SU-DHL-6 (cell line): ENCODE data around the gene KCTD10.

Source experiments
- H2AFZ ChIP-seq: fragments of 200-600 bp; sonication (generic); 2 replicates; pipeline ENCODE4 v1.6.1; 2014; ENCODE audit warnings: low read depth, mild to moderate bottlenecking, moderate library complexity, mixed read lengths, antibody characterized with exemption, low read length; ENCODE audit not compliant: severe bottlenecking
- H3F3A ChIP-seq: fragments of 200-600 bp; shearing (Covaris generic); 2 replicates; pipeline ENCODE4 v1.6.0; 2016; ENCODE audit warnings: antibody characterized with exemption, mild to moderate bottlenecking; ENCODE audit not compliant: insufficient read depth
- H3K27ac ChIP-seq: fragments of 200-600 bp; sonication (generic); 2 replicates; pipeline ENCODE4 v1.5.1; 2016; ENCODE audit warnings: low read depth, mild to moderate bottlenecking, low read length, moderate library complexity, mixed read lengths
- H3K27me3 ChIP-seq: fragments of 200-600 bp; sonication (generic), shearing (Covaris generic); 2 replicates; pipeline ENCODE4 v1.6.0; 2014; ENCODE audit warnings: mild to moderate bottlenecking, low read length
- H3K36me3 ChIP-seq: fragments of 200-600 bp; sonication (generic); 2 replicates; pipeline ENCODE4 v1.6.1; 2014; ENCODE audit warnings: mild to moderate bottlenecking, low read length, mixed read lengths
- H3K4me2 ChIP-seq: fragments of 300-600, 200-600 bp; shearing (Covaris generic), sonication (generic); 2 replicates; pipeline ENCODE4 v1.6.0; 2014; ENCODE audit warnings: low read length, low read depth, mild to moderate bottlenecking; ENCODE audit not compliant: poor library complexity, severe bottlenecking
- H3K4me3 ChIP-seq: fragments of 200-600 bp; sonication (generic); 2 replicates; pipeline ENCODE4 v1.5.1; 2014; ENCODE audit warnings: antibody characterized with exemption, low read length, mild to moderate bottlenecking, mixed read lengths; ENCODE audit not compliant: insufficient read depth, poor library complexity, severe bottlenecking
- H3K79me2 ChIP-seq: fragments of 200-600 bp; sonication (generic); 2 replicates; pipeline ENCODE4 v1.6.1; 2014; ENCODE audit warnings: mild to moderate bottlenecking, low read length, moderate library complexity; ENCODE audit not compliant: insufficient read depth
- H3K9ac ChIP-seq: fragments of 200-600 bp; sonication (generic); 2 replicates; pipeline ENCODE4 v1.7.0; 2014; ENCODE audit warnings: mild to moderate bottlenecking, low read length
- H3K9me2 ChIP-seq: fragments of 200-600 bp; sonication (generic); replicated peaks from 2 replicates; pipeline ENCODE4 v1.6.1; 2014; ENCODE audit warnings: low read length; ENCODE audit not compliant: insufficient read depth
- H3K9me3 ChIP-seq: fragments of 200-600 bp; sonication (generic); 2 replicates; pipeline ENCODE4 v1.6.1; 2014; ENCODE audit warnings: low read length, mixed read lengths; ENCODE audit not compliant: insufficient read depth
- H4K20me1 ChIP-seq: fragments of 200-600 bp; sonication (generic); 2 replicates; pipeline ENCODE4 v1.6.1; 2014; ENCODE audit warnings: low read depth, mild to moderate bottlenecking, antibody characterized with exemption, low read length, moderate library complexity, mixed read lengths
- CTCF ChIP-seq: fragments of 200-600 bp; sonication (generic); IDR thresholded peaks from one replicate; pipeline ENCODE4 v1.5.1; 2017; ENCODE audit warnings: antibody characterized with exemption, mild to moderate bottlenecking, low read length, moderate library complexity; ENCODE audit not compliant: insufficient read depth, poor library complexity, severe bottlenecking
- EZH2phosphoT487 ChIP-seq: fragments of 200-600 bp; sonication (generic), shearing (Covaris generic); conservative IDR thresholded peaks from 2 replicates; pipeline ENCODE4 v1.6.1; 2018; ENCODE audit warnings: mild to moderate bottlenecking, antibody characterized with exemption, low read length, moderate library complexity, mixed read lengths

Gene KCTD10

GRCh38 chr12:109461049-109461845, 15.9 kb downstream of the KCTD10 start:
- H4K20me1 ChIP-seq: no peaks in the 10 kb centered on the region
- peak overlapping the region; percentile 22; the same call in 1 of the 2 replicates for H3K27ac ChIP-seq
- TF ChIP-seq EZH2phosphoT487: no peak
- TF ChIP-seq CTCF: no peak
- H3F3A ChIP-seq: no peaks in the 10 kb centered on the region
- no peak overlapping the region for H3K4me3 ChIP-seq
- H3K79me2 ChIP-seq: peaks cover 46% of the 10 kb centered on the region
- no peak overlapping the region for H3K9ac ChIP-seq
- no peaks in the 10 kb centered on the region for H3K9me3 ChIP-seq
- H2AFZ ChIP-seq: no peak overlapping the region
- H3K36me3 ChIP-seq: peaks cover 5% of the 10 kb centered on the region; the same call in 1 of the 2 replicates
- H3K9me2 ChIP-seq: no peaks in the 10 kb centered on the region
- H3K4me2 ChIP-seq: peak overlapping the region; percentile 2
- no peaks in the 10 kb centered on the region for H3K27me3 ChIP-seq

DNA sequence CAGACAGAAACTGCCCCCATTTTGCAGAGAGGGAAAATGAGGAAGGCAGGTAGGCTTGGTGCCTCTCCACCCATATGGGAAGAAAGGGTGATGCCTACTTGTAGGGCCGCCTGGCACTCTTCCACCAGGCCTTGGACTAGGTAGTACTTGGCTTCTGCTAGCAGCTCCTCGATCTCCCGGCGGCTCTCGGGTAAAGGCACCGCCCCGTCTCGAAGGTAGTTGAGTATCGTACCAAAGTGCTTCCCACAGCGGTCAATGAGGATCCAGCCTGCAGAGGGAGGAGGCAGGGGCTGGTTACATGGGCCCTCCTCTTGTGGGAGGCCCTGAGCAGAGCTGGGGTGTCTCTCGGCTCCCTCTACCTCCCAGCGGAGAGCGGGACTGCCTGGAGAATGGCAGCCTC, 16.6 kb downstream of the KCTD10 start:
- Histone ChIP-seq H3K4me2 (no peak overlapping the region), H3K4me3 (no peak overlapping the region), H3F3A (no peaks in the 10 kb centered on the region), H3K9ac (no peak overlapping the region), H3K27ac (no peak overlapping the region), H3K9me2 (no peaks in the 10 kb centered on the region), H3K27me3 (no peaks in the 10 kb centered on the region), H3K36me3 (peaks cover 5% of the 10 kb centered on the region; the same call in 1 of the 2 replicates), H3K79me2 (peaks cover 39% of the 10 kb centered on the region), H4K20me1 (no peaks in the 10 kb centered on the region), H3K9me3 (no peaks in the 10 kb centered on the region), H2AFZ (no peak overlapping the region)
- TF ChIP-seq CTCF (no peak), EZH2phosphoT487 (no peak)

- Histone ChIP-seq H3K9me2 (no peaks in the 10 kb centered on the region), H3F3A (no peaks in the 10 kb centered on the region), H3K9ac (no peak overlapping the region), H3K27me3 (no peaks in the 10 kb centered on the region), H3K36me3 (peaks cover 5% of the 10 kb centered on the region; the same call in 1 of the 2 replicates), H3K4me3 (no peak overlapping the region), H2AFZ (no peak overlapping the region), H3K79me2 (peaks cover 36% of the 10 kb centered on the region), H3K9me3 (no peaks in the 10 kb centered on the region), H3K4me2 (no peak overlapping the region), H3K27ac (no peak overlapping the region), H4K20me1 (no peaks in the 10 kb centered on the region)
- TF ChIP-seq CTCF: no peak
- TF ChIP-seq EZH2phosphoT487: no peak
Observed at GRCh38 chr12:109459247-109459646, 17.9 kb downstream of the KCTD10 start.
